Panc1 (cell line): Measurements from ENCODE around the gene NUDT4. TPM values are rescaled to one million over a fixed set of nuclear protein-coding genes. Genes with fewer than 3 reads are reported as not detected.

Experiments used
- ATAC-seq: fragments of 200-7000 bp; cut with Tn5 transposase; 2 replicates; pipeline ENCODE4 v1.9.1; 2020; ENCODE audit warnings: mild to moderate bottlenecking, moderate library complexity
- BruUV-seq: library from RNA; stranded (reverse); fragments of 400-500 nt; replicated peaks from 2 replicates; lab custom pipeline; 2021; lab: Mats Ljungman, UMichigan
- CTCF ChIA-PET: fragments of 300-600 bp; sonication (Branson Sonifier 250); formaldehyde crosslinking; loops from one replicate; lab custom pipeline; 2022; ENCODE audit warnings: antibody characterized with exemption; lab: Charles Lee
- POLR2A ChIA-PET: fragments of 300-600 bp; sonication (Branson Sonifier 250); formaldehyde crosslinking; loops from one replicate; lab custom pipeline; 2022; ENCODE audit warnings: antibody characterized with exemption; lab: Charles Lee
- DNase-seq: peaks from one replicate; pipeline ENCODE4 v3.0.0-alpha.2; 2010; ENCODE audit warnings: low read depth, low spot score
- H3K27ac ChIP-seq: 2 replicates; pipeline ENCODE4 v1.5.1; 2011; ENCODE audit warnings: mild to moderate bottlenecking, low read length, inconsistent platforms
- H3K27me3 ChIP-seq: fragments of 200-500 bp; sonication (Bioruptor generic); 2 replicates; pipeline ENCODE4 v1.6.0; 2014; ENCODE audit warnings: low read length, inconsistent platforms; ENCODE audit not compliant: control insufficient read depth, insufficient read depth
- H3K36me3 ChIP-seq: fragments of 200-500 bp; sonication (Bioruptor generic); 2 replicates; pipeline ENCODE4 v1.5.1; 2014; ENCODE audit warnings: inconsistent platforms, mild to moderate bottlenecking, low read length, moderate library complexity; ENCODE audit not compliant: control insufficient read depth, insufficient read depth
- H3K4me1 ChIP-seq: 2 replicates; pipeline ENCODE4 v1.5.1; 2011; ENCODE audit warnings: inconsistent platforms, mild to moderate bottlenecking, low read length, moderate library complexity; ENCODE audit not compliant: control insufficient read depth, insufficient read depth
- H3K4me3 ChIP-seq, 2 experiments: 2 replicates each; pipeline ENCODE4 v1.5.1; 2011 to 2012; ENCODE audit warnings: low read depth in 2 of 2, low read length in 2 of 2, mild to moderate bottlenecking in 2 of 2, inconsistent platforms in 1 of 2, moderate library complexity in 1 of 2
- H3K9me3 ChIP-seq: fragments of 200-500 bp; sonication (Bioruptor generic); 2 replicates; pipeline ENCODE4 v1.5.1; 2014; ENCODE audit warnings: low read depth, mild to moderate bottlenecking, inconsistent platforms, low read length, moderate library complexity; ENCODE audit not compliant: control insufficient read depth, insufficient read depth
- CTCF ChIP-seq: fragments of 450-650 bp; IDR thresholded peaks from 2 replicates; pipeline ENCODE4 v1.5.1; 2017; ENCODE audit warnings: mild to moderate bottlenecking
- POLR2AphosphoS5 ChIP-seq: IDR thresholded peaks from 2 replicates; pipeline ENCODE4 v1.6.1; 2012; ENCODE audit warnings: mild to moderate bottlenecking, low read depth, low read length, moderate library complexity
- REST ChIP-seq, 2 experiments: IDR thresholded peaks; 2 replicates each; pipeline ENCODE4 v1.6.1; 2011 to 2012; ENCODE audit warnings: low read depth in 2 of 2, control low read depth in 1 of 2, low read length in 1 of 2, mild to moderate bottlenecking in 1 of 2, moderate library complexity in 1 of 2; ENCODE audit not compliant: insufficient read depth in 1 of 2
- SIN3A ChIP-seq: IDR thresholded peaks from 2 replicates; pipeline ENCODE4 v1.6.1; 2012; ENCODE audit warnings: low read depth, mild to moderate bottlenecking, low read length, moderate library complexity, borderline replicate concordance; ENCODE audit not compliant: insufficient read depth
- TCF7L2 ChIP-seq: IDR thresholded peaks from 2 replicates; pipeline ENCODE4 v1.6.1; 2011; ENCODE audit warnings: mild to moderate bottlenecking, low read depth, low read length, inconsistent platforms
- in situ Hi-C: cut with HindIII; loops from 2 replicates; pipeline ENCODE4 v1.10.0; 2016; ENCODE audit warnings: low sequenced_read_pairs, low pct_unique_long_range_greater_than_20kb
- intact Hi-C: fragments of 100-400 bp; cut with micrococcal nuclease; formaldehyde crosslinking; loops from one replicate; pipeline ENCODE4 v1.10.0; 2022; ENCODE audit not compliant: unreplicated experiment
- total RNA-seq: library from RNA; stranded (reverse); gene quantifications from one replicate; pipeline ENCODE4 v1.2.1, GENCODE V29; 2021; ENCODE audit not compliant: unreplicated experiment

NUDT4 gene
- total RNA-seq, 1 experiment from 2014 or later, result 45.7 TPM

GRCh38 chr12:93390549-93391297 lies 13.0 kb downstream of the NUDT4 start:
- no peak for TF ChIP-seq TCF7L2
- TF ChIP-seq REST (IDR thresholded peaks at IDR 0.05; ENCODE audit: insufficient read depth in 1 of 2, low read depth in 2 of 2, low read length in 1 of 2), result no peak
- no peak for TF ChIP-seq CTCF
- TF ChIP-seq POLR2AphosphoS5, result no peak
- TF ChIP-seq SIN3A, result no peak
- ChIA-PET POLR2A (no interaction called here), CTCF (no interaction called here)
- no TSS peak for BruUV-seq
- Histone ChIP-seq H3K9me3 (no peaks in the 10 kb centered on the region), H3K27me3 (no peaks in the 10 kb centered on the region), H3K27ac (no peak overlapping the region), H3K4me3 (no peak overlapping the region), H3K4me1 (peaks cover 4% of the 10 kb centered on the region), H3K36me3 (no peaks in the 10 kb centered on the region)
- DNase-seq (no peak), ATAC-seq (no peak; the same call in 1 of the 2 replicates)
- intact Hi-C loops, result no loop called here
- in situ Hi-C loops, result no loop called here

- POLR2A ChIA-PET, result no interaction called here
- H3K4me3 ChIP-seq, result no peak overlapping the region
- CTCF ChIA-PET, result no interaction called here
- DNase-seq (no peak), ATAC-seq (no peak)
- no TSS peak for BruUV-seq
- intact Hi-C loops (no loop called here), in situ Hi-C loops (no loop called here)
- peaks cover 4% of the 10 kb centered on the region for H3K4me1 ChIP-seq
- H3K36me3 ChIP-seq, result peaks cover 3% of the 10 kb centered on the region; the same call in 1 of the 2 replicates
- TF ChIP-seq TCF7L2, result no peak
- TF ChIP-seq CTCF, result no peak
- no peak for TF ChIP-seq SIN3A
- H3K27me3 ChIP-seq, result no peaks in the 10 kb centered on the region
- H3K9me3 ChIP-seq, result no peaks in the 10 kb centered on the region
- H3K27ac ChIP-seq, result no peak overlapping the region
These were observed 15.7 kb downstream of the NUDT4 start for GRCh38 chr12:93393425-93393824.
